ENCODE measurements around the gene PVALEF.
"Not testable (repeated sequence)": the region's sequence is repeated elsewhere in the genome, so short reads cannot be mapped to it uniquely, and the experiment has no call there.

Gene PVALEF

GRCh38 chr17:81223762-81224130 lies 58.4 kb downstream of the PVALEF start:
- peak; percentile 73 for DNase-seq

GRCh38 chr17:81227630-81228029 lies 62.3 kb downstream of the PVALEF start:
- not testable (repeated sequence) for DNase-seq

- no peak for DNase-seq
Measured at GRCh38 chr17:81228420-81228819, 63.1 kb downstream of the PVALEF start.

GRCh38 chr17:81228834-81229665 lies 63.7 kb downstream of the PVALEF start:
- DNase-seq = no peak

GRCh38 chr17:81229666-81229920 lies 64.3 kb downstream of the PVALEF start:
- no peak for DNase-seq

- DNase-seq = no peak
Measured at GRCh38 chr17:81230043-81230820, 64.9 kb downstream of the PVALEF start.

GRCh38 chr17:81231121-81231645 lies 65.9 kb downstream of the PVALEF start:
- no peak for DNase-seq

GRCh38 chr17:81231766-81232581 lies 66.7 kb downstream of the PVALEF start:
- no peak for DNase-seq
